Measurements from ENCODE around the gene LARGE1.
"Not testable (repeated sequence)": the region's sequence is repeated elsewhere in the genome, so short reads cannot be mapped to it uniquely, and the experiment has no call there.

LARGE1 gene

GRCh38 chr22:33476716-33477115 is 443.6 kb downstream of the LARGE1 start:
- DNase-seq (ENCODE audit: low read depth, low spot score), result no peak

GRCh38 chr22:33476206-33476605 is 444.1 kb downstream of the LARGE1 start:
- no peak for DNase-seq (ENCODE audit: low read depth, low spot score)

- no peak for DNase-seq (ENCODE audit: low read depth, low spot score)
Observed at GRCh38 chr22:33474587-33474986, 445.7 kb downstream of the LARGE1 start.

DNA sequence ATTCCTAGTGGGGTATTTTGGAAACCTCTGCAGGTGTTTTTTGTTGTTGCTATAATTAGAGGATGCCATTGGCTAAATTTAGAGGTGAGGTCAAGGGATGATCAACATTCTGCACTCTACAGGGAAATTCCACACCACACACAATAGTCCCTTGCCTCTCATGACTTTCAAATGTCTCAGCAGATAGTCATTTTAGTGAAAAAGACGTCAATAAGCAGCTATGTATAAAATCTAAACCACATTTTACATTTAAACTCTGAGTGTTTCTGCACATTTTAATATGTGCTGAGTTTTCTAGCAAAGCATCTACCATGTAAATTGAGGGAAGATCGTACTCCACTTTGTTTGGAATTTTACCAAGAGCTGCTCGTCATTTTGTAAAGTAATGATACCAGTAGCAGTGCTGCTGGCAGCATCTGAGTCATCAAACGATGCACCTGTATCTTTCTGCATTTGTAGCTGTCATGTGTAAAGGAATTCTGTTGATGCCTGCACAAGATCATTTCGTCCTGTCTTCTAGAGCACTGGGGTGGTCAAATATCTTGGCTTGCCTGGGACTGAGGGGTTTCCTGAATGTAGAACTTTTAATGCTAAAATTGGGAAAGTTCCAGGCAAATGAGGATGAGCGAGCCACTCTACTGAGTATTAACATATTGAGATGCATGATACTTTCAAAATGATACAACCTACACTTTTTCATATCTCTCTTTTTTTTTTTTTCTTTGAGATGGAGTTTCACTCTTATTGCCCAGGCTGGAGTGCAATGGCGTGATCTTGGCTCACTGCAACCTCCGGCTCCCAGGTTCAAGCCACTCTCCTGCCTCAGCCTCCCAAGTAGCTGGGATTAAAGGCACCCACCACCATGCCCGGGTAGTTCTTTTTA is 447.6 kb downstream of the LARGE1 start:
- DNase-seq (ENCODE audit: low read depth, low spot score), result no peak

DNA sequence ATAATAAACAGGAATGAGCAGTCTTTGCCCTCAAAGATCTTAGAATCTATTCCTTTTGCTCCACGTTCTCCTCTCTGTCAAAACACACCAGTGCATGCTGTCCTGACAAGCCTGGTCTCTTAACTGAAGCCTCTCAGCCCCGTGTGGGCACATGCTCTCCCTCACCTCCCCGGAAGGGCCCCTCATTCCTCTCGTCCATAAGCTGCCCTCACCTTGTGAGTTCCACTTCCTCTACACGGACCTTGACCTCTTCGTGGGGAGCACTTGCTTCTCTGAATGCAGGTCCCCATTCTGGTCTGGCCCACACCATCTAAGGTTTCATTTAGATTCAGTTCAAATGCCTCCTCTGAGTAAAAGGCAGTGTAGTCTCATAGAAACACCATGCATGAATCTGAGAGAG is 449.8 kb downstream of the LARGE1 start:
- no peak for DNase-seq (ENCODE audit: low read depth, low spot score)

- DNase-seq (ENCODE audit: low read depth, low spot score), result no peak
Observed at GRCh38 chr22:33467620-33468095, 452.6 kb downstream of the LARGE1 start.

DNA sequence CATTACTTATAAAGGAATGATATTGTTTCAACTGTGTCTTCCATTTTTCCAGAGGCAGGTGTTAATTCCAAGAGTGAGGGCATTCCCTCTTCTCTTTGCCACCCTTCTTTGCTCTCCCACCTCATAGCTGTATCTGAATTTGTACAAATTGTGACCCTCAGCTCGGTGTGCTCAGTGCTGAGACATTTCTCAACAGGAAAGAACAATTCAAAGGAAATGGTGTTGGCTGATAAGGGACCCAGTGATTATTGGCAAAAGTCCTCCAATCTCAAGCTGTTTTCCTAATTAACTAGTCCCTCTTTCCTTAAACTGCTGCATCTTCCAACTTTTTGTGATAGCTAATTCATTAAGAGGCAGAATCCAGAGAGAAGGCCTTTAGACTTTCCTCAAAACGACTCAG is 453.2 kb downstream of the LARGE1 start:
- no peak for DNase-seq (ENCODE audit: low read depth, low spot score)

GRCh38 chr22:33465554-33465953 is 454.7 kb downstream of the LARGE1 start:
- DNase-seq (ENCODE audit: low read depth, low spot score), result no peak

- DNase-seq (ENCODE audit: low read depth, low spot score), result no peak
Observed at GRCh38 chr22:33464698-33465097, 455.6 kb downstream of the LARGE1 start.

DNA sequence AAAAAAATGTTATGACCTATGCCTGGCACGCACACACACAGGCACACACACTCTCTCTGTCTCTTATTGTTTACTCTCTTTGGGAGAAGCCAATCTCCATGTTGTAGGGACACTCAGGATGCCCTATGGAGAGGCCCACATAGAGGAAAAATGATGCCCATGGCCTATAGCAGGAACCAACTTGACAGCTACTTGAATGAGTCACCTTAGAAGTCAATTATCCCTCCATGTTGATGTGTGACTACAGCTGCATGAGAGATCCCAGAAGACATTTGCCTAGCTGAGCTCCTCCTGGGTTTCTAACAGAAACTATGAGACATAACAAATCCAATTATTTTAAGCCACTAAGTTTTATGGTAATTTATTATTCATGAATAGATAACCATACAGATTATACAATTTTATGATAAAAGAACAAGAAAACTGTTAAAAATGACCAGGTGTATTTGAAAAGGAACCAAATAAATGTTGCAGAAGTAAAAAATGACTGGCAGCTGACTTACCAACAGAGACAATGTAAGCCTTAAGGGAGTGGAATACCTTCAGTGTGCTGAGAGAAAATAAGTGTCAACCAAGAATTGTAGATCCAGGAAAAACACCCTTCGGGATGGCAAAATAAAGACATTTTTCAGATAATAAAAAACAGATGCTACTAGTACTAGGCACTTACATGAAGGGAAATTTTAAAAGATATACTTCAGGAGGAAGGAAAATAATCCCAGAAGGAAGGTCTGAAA is 458.4 kb downstream of the LARGE1 start:
- no peak for DNase-seq (ENCODE audit: low read depth, low spot score)

- DNase-seq (ENCODE audit: low read depth, low spot score), result not testable (repeated sequence)
Observed at GRCh38 chr22:33461245-33461644, 459.0 kb downstream of the LARGE1 start.

DNA sequence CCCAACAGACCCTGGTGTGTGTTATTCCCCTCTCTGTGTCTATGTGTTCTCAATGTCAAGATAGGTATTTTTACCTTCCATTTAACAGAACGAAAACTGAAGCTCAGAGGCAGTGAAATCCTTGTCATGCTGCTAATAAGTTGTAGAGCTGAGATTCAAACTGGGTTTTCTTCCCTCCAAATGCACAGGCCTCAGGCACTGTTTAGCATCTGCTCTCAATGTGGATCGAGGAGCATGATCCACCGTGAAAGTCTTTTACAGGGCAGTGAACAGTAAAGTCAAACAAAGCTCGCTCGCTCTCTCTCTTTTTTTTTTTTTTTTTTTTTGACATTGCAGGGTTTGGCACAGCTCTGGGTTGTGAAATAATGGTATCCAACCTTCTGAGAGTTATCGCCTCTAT is 461.1 kb downstream of the LARGE1 start:
- no peak for DNase-seq (ENCODE audit: low read depth, low spot score)

DNA sequence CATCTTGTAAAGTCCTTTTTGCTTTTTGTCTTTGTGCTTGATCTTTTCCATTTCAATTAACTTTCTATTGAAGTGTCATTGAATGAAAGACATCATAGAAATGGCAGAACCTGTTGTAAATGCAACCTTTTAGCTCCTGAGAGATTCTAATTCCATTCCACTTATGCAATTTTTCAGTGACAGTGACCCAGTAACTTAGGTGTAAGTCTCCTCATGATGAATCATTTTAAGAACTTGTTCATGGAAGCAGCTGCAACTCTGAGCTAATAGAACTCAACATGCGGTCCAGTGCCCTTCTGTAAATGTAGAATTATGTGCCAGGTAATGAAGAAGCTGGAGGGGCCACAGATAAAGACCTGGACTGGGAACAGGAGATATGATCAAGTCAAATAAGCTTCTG is 463.8 kb downstream of the LARGE1 start:
- no peak for DNase-seq (ENCODE audit: low read depth, low spot score)

GRCh38 chr22:33455036-33455435 is 465.2 kb downstream of the LARGE1 start:
- no peak for DNase-seq (ENCODE audit: low read depth, low spot score)

DNA sequence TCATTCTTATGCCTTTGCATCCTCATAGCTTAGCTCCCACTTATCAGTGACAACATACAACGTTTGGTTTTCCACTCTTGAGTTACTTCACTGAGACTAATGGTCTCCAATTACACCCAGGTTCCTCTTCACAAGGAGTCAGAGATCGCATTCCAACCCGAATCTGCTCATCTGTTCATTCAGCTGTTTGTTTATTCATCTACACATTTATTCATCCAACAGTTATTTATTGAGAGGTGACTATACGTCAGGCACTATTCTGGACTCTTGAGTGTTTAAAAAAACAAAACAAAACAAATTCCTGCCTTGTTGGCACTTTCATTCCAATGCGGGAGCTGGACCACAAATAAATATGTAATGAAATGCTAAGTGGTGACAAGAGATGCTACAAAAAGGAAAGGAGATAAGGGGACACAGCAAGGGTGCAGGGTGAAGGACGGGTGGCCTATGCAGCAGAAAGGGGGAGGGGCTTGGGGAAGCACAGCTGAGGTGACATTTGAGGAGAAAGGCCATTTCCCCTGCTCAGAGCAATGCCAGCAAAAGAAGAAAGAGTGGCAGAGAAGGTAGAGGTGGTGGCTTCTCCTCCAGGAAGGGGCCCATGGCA is 468.3 kb downstream of the LARGE1 start:
- DNase-seq (ENCODE audit: low read depth, low spot score), result no peak

DNA sequence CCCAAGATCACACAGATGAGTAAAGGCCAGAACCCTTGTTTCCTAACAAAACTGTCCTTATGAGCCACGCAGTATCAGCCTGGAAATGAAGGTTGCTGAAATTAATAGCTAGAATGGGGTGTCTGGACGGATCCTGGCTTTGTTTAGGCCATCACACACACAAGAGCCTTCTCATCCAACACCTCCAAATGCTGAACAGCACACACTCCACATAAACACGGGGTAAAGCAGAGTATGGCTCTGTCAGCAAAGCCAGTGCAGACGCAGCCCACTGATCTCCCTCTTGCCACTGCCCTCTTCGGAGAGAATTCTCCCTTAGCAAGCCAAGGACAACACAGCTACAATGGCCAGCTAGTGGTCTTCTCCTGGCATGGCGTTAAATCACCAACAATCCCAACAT is 469.5 kb downstream of the LARGE1 start:
- no peak for DNase-seq (ENCODE audit: low read depth, low spot score)

DNA sequence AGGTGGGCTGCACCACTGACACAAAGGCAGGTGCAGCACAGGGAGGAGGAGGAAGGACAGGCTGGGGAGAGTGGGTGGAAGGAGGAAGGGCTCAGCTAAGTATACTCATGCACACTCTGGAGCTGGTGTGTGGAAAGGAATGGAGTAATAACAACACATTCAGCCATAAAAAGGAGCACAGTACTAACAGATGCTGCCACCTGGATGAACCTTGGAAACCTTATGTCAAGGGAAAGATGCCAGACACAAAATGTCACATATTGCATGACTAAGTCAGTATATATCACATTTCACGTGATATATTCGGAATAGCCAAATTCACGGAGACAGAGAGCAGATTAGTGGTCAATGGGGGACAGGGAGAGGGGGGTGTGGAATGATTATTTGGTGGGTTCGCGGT is 472.5 kb downstream of the LARGE1 start:
- no peak for DNase-seq (ENCODE audit: low read depth, low spot score)

- no peak for DNase-seq (ENCODE audit: low read depth, low spot score)
Observed at GRCh38 chr22:33443683-33444082, 476.6 kb downstream of the LARGE1 start.

GRCh38 chr22:33440756-33441155 is 479.5 kb downstream of the LARGE1 start:
- no peak for DNase-seq (ENCODE audit: low read depth, low spot score)

DNA sequence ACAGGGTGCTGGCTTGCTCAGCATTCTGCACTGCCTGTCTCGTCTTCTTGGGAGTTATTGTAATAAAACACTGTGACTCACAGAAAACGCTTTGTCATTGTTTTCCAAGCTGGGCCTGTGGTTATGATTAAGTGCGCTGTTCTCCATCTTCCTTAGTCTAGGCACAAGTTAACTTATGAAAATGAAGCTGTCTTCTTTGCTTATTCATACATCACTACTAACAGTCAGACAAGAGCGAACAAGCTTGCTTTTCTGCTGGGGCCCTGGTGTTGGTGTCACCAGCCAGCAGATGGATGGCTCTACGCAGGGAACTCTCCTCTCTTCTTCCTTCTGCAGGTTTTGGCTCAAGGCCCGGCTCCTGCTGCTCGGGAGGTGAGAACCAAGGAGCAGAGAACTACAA is 482.0 kb downstream of the LARGE1 start:
- DNase-seq (ENCODE audit: low read depth, low spot score), result no peak

DNA sequence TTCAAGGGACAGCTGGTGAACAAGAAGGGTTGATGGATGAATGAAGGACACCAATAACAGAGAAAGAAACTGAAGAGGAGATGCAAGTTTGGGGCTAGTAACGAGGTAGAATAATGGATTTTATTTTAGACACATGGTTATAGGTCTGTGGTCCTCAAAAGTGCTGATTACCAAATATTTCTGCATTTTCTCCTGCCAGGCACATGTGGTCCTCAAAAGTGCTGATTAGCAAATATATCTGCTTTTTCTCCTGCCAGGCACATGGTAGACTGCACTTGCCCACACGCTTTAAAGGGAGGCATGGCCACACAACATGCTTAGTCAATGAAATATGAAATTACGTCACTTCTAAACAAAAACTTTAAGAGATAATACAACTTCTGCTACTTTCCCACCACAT is 489.0 kb downstream of the LARGE1 start:
- no peak for DNase-seq (ENCODE audit: low read depth, low spot score)

DNA sequence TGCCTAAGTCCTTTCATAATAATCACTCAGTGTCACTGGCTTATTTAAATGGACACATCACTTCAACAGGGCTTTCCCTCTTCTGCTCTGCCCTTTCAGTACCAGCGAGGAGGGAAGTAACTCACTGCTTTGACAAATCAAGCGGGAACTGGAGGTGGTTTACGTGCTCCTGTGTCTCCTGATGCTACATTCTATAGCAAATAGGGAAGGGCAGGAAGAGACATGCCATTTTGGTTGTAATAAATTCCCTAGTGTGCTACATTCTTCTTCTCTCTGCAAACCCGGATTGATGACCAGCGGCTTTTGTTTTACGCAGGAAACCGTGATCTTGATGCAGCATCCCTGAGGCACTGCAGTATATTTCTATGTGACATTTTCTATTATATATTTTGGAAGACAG is 491.0 kb downstream of the LARGE1 start:
- DNase-seq (ENCODE audit: low read depth, low spot score), result no peak
